ENCODE results near the gene RNU2-63P. TPM values are rescaled to one million over a fixed set of nuclear protein-coding genes. Genes with fewer than 3 reads are reported as not detected.

The RNU2-63P gene
- total and polyA plus RNA-seq, 2 of the 8 experiments (the other 6 are each of a cell fraction or from before 2014, with no cell fraction given) = 6.6 TPM; not detected in 1

GRCh38 chr2:88051792-88052191, 35.4 kb upstream of the RNU2-63P start:
- no peak overlapping the region for H2BK120ac ChIP-seq (replicated peaks; ENCODE audit: low read depth, low read length)
- H3K79me1 ChIP-seq (ENCODE audit: low read depth, low read length) = 0 out of 2 replicates have a peak, but pooled peaks cover 3% of the 10 kb centered on the region
- DNase-seq (ENCODE audit: low read depth in 1 of 2, low spot score in 2 of 2) (no peak), FAIRE-seq (no peak)
- H4K5ac ChIP-seq (ENCODE audit: insufficient read length, low read depth, low read length) = no peak overlapping the region
- H3K9me3 ChIP-seq (ENCODE audit: insufficient read depth in 2 of 2, low read depth in 1 of 2, low read length in 1 of 2) = no peaks in the 10 kb centered on the region
- no peak overlapping the region for H3K18ac ChIP-seq (ENCODE audit: extremely low read depth, low read length)
- no peak overlapping the region for H2BK5ac ChIP-seq (ENCODE audit: low read depth, low read length)
- no peak overlapping the region for H3K4me3 ChIP-seq (ENCODE audit: extremely low read depth in 1 of 4, insufficient read depth in 2 of 4, low read depth in 3 of 4, low read length in 4 of 4)
- no peak overlapping the region for H2AK5ac ChIP-seq (ENCODE audit: low read depth, low read length)
- H4K8ac ChIP-seq (ENCODE audit: extremely low read depth, insufficient read depth, low read length) = no peak overlapping the region
- H3K36me3 ChIP-seq (ENCODE audit: control insufficient read depth in 2 of 4, insufficient read depth in 4 of 4, low read length in 3 of 4) = peaks cover 0 to 12% (median 0%) of the 10 kb centered on the region in 4 experiments; a peak in 1 of 8 replicates
- no peak overlapping the region for H2BK15ac ChIP-seq (ENCODE audit: low read length)
- H3K56ac ChIP-seq (replicated peaks; ENCODE audit: insufficient read length, low read depth, low read length) = no peak overlapping the region
- H2AFZ ChIP-seq (ENCODE audit: low read length) = no peak overlapping the region
- 82% methylated on average over 2 of the region's 2 CpGs; no CpG with 5 or more reads in 1 of the 2 experiments for WGBS, 2 experiments (ENCODE audit: extremely low coverage in 1 of 2, insufficient coverage in 1 of 2, insufficient read length in 1 of 2, insufficient replicate concordance in 2 of 2, low coverage in 1 of 2, low lambda C conversion rate in 2 of 2, missing lambda C conversion rate in 1 of 2)
- no peak overlapping the region for H3K4me2 ChIP-seq (ENCODE audit: insufficient read depth in 1 of 2, low read depth in 2 of 2, low read length in 2 of 2)
- H3K4ac ChIP-seq (replicated peaks; ENCODE audit: insufficient read length, low read depth, low read length) = no peak overlapping the region
- H3K23me2 ChIP-seq (ENCODE audit: low read depth, low read length) = no peaks in the 10 kb centered on the region; the same call in 1 of the 2 replicates
- H2BK20ac ChIP-seq (ENCODE audit: low read length) = no peak overlapping the region
- H4K20me1 ChIP-seq (replicated peaks in 1 of 2; ENCODE audit: control insufficient read depth in 1 of 2, insufficient read depth in 2 of 2, low read length in 2 of 2) = peaks cover 0 to 6% of the 10 kb centered on the region in 2 experiments
- no peak overlapping the region for H3K9ac ChIP-seq (replicated peaks in 1 of 4; ENCODE audit: extremely low read depth in 1 of 4, low read depth in 3 of 4, low read length in 3 of 4)
- H2BK12ac ChIP-seq (ENCODE audit: low read depth, low read length) = no peak overlapping the region
- no peak overlapping the region for H4K91ac ChIP-seq (replicated peaks; ENCODE audit: insufficient read length, low read length)
- CTCF ChIA-PET (ENCODE audit: partially characterized antibody) = interaction anchor here (1.3 to 1.6 kb wide), 2 partner anchors 9 to 20 kb away, joined by 3 to 5 read pairs; no protein-coding TSS in a partner anchor
- peaks cover 0 to 8% (median 4%) of the 10 kb centered on the region in 4 experiments; a peak in 5 of 7 replicates for H3K4me1 ChIP-seq (replicated peaks in 1 of 4; ENCODE audit: control insufficient read depth in 3 of 4, insufficient read depth in 4 of 4, low read length in 3 of 4)
- H3K27ac ChIP-seq (ENCODE audit: low read depth, low read length) = no peak overlapping the region
- POLR2A ChIA-PET (ENCODE audit: partially characterized antibody) = no interaction called here
- H3K79me2 ChIP-seq (ENCODE audit: control insufficient read depth in 1 of 2, insufficient read depth in 2 of 2, low read length in 2 of 2) = peaks cover 4 to 24% of the 10 kb centered on the region in 2 experiments; a peak in 3 of 4 replicates
- no peak overlapping the region for H3K14ac ChIP-seq (ENCODE audit: insufficient read length)
- H3K23ac ChIP-seq (ENCODE audit: insufficient read length) = no peak overlapping the region
- H3K27me3 ChIP-seq (replicated peaks in 1 of 4; ENCODE audit: control insufficient read depth in 3 of 4, extremely low read depth in 1 of 4, insufficient read depth in 3 of 4, low read length in 3 of 4) = no peaks in the 10 kb centered on the region
- TF ChIP-seq YY1 (IDR thresholded peaks at IDR 0.05; ENCODE audit: low read depth, low read length) (no peak), ASH2L (IDR thresholded peaks at IDR 0.05; ENCODE audit: low read length) (no peak), RFX5 (IDR thresholded peaks at IDR 0.05; ENCODE audit: borderline replicate concordance, low read depth, low read length) (no peak), TBP (IDR thresholded peaks at IDR 0.05; ENCODE audit: low read depth, low read length) (no peak), MAX (IDR thresholded peaks at IDR 0.05) (no peak)
- TF ChIP-seq, protein P1, sequence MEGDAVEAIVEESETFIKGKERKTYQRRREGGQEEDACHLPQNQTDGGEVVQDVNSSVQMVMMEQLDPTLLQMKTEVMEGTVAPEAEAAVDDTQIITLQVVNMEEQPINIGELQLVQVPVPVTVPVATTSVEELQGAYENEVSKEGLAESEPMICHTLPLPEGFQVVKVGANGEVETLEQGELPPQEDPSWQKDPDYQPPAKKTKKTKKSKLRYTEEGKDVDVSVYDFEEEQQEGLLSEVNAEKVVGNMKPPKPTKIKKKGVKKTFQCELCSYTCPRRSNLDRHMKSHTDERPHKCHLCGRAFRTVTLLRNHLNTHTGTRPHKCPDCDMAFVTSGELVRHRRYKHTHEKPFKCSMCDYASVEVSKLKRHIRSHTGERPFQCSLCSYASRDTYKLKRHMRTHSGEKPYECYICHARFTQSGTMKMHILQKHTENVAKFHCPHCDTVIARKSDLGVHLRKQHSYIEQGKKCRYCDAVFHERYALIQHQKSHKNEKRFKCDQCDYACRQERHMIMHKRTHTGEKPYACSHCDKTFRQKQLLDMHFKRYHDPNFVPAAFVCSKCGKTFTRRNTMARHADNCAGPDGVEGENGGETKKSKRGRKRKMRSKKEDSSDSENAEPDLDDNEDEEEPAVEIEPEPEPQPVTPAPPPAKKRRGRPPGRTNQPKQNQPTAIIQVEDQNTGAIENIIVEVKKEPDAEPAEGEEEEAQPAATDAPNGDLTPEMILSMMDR (IDR thresholded peaks at IDR 0.05; ENCODE audit: control extremely low read depth in 1 of 3, insufficient read depth in 1 of 3, low read depth in 1 of 3, low read length in 3 of 3) = no peak

Data from H1 (cell line).